Measurements from ENCODE around the gene PTCHD4. TPM values are rescaled to one million over a fixed set of nuclear protein-coding genes. Genes with fewer than 3 reads are reported as not detected.

The PTCHD4 gene
- polyA plus RNA-seq, 1 donor from 2014 or later: 3.4 TPM

DNA sequence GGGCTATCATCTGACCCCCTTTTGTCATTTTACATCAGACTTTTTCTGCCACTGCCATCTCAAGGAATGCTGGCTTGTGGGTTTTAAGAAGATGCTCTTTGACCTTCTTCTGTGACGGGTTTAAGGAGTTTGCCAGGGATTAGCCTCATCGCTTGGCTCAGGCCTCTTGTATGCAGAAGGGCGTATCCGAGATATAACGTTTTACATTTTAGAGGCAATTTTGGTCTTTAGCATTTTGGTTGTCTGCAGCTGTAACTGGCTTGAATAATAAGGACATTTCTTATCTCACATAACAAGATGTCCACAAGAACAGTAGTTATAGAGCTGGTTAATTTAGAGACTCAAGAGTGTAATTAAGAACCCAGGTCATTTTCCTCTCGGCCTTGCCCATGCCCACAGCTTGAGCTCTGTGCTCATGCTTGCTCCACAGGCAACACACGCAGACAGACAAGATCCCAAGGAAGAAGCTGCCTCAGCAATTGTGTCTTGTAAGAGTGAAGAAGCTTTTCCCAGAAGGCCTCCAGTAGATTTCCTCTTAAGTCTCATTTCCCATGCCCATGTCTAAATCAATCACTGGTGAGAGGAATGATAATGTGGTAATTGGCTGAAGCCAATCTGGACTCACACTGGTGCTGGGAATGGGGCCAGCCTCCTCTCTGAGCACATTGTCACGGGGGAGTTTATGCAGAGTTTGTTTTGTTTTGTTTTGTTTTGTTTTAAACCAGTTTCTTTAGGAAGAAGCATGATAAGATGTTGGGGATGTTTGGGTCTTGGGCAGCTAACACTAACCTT is 36.8 kb downstream of the PTCHD4 start:
- Histone ChIP-seq H3K27me3 (ENCODE audit: insufficient read depth, low read depth, low read length) (no peaks in the 10 kb centered on the region), H2AFZ (ENCODE audit: low read depth, low read length) (no peak overlapping the region), H3K4me2 (ENCODE audit: low read length) (no peak overlapping the region), H3K9me2 (ENCODE audit: insufficient read depth, low read length) (no peaks in the 10 kb centered on the region), H3F3A (ENCODE audit: insufficient read depth, low read length, poor library complexity, severe bottlenecking) (no peaks in the 10 kb centered on the region), H3K79me2 (replicated peaks; ENCODE audit: insufficient read depth, low read length) (no peaks in the 10 kb centered on the region), H3K9me3 (ENCODE audit: low read length) (no peaks in the 10 kb centered on the region), H3K27ac (ENCODE audit: low read length) (no peak overlapping the region), H3K36me3 (ENCODE audit: insufficient read depth, low read length) (no peaks in the 10 kb centered on the region), H3K4me3 (ENCODE audit: low read length) (no peak overlapping the region), H4K20me1 (ENCODE audit: insufficient read depth) (no peaks in the 10 kb centered on the region), H3K9ac (ENCODE audit: low read length) (no peak overlapping the region)
- TF ChIP-seq POLR2AphosphoS5 (IDR thresholded peaks at IDR 0.05) (no peak), TAF1 (IDR thresholded peaks at IDR 0.05; ENCODE audit: low read depth) (no peak), EP300 (conservative IDR thresholded peaks at IDR 0.05; ENCODE audit: poor library complexity, severe bottlenecking) (no peak), CTCF (IDR thresholded peaks at IDR 0.05; ENCODE audit: poor library complexity, severe bottlenecking) (no peak), SMC3 (conservative IDR thresholded peaks at IDR 0.05; ENCODE audit: poor library complexity) (no peak), RAD21 (conservative IDR thresholded peaks at IDR 0.05) (no peak), EZH2 (IDR thresholded peaks at IDR 0.05; ENCODE audit: borderline replicate concordance, insufficient read depth, low read length, poor library complexity, severe bottlenecking) (no peak), MXI1 (conservative IDR thresholded peaks at IDR 0.05; ENCODE audit: poor library complexity, severe bottlenecking) (no peak)
- TF ChIP-seq, protein P1, sequence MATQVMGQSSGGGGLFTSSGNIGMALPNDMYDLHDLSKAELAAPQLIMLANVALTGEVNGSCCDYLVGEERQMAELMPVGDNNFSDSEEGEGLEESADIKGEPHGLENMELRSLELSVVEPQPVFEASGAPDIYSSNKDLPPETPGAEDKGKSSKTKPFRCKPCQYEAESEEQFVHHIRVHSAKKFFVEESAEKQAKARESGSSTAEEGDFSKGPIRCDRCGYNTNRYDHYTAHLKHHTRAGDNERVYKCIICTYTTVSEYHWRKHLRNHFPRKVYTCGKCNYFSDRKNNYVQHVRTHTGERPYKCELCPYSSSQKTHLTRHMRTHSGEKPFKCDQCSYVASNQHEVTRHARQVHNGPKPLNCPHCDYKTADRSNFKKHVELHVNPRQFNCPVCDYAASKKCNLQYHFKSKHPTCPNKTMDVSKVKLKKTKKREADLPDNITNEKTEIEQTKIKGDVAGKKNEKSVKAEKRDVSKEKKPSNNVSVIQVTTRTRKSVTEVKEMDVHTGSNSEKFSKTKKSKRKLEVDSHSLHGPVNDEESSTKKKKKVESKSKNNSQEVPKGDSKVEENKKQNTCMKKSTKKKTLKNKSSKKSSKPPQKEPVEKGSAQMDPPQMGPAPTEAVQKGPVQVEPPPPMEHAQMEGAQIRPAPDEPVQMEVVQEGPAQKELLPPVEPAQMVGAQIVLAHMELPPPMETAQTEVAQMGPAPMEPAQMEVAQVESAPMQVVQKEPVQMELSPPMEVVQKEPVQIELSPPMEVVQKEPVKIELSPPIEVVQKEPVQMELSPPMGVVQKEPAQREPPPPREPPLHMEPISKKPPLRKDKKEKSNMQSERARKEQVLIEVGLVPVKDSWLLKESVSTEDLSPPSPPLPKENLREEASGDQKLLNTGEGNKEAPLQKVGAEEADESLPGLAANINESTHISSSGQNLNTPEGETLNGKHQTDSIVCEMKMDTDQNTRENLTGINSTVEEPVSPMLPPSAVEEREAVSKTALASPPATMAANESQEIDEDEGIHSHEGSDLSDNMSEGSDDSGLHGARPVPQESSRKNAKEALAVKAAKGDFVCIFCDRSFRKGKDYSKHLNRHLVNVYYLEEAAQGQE (IDR thresholded peaks at IDR 0.05; ENCODE audit: borderline replicate concordance): no peak

DNA sequence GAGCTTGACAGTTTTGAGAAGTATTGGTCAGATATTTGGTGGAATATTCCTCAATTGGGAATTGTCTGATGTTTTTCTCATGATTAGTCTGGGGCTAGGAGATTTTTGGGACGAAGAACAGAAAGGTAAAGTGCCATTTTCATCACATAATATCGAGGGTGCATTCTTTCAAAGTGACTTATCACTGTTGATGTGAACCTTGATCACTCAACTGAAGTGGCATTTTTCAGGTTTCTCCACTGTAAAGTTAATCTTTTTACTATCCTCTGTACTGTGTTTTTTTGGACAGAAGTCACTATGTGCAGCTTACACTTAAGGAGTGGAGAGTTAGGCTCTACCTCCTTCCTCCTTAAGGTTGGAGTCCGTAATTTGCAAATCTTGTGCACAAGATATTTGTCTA is 39.2 kb downstream of the PTCHD4 start:
- TF ChIP-seq CTCF (IDR thresholded peaks at IDR 0.05; ENCODE audit: poor library complexity, severe bottlenecking) (no peak), MXI1 (conservative IDR thresholded peaks at IDR 0.05; ENCODE audit: poor library complexity, severe bottlenecking) (no peak), EZH2 (IDR thresholded peaks at IDR 0.05; ENCODE audit: borderline replicate concordance, insufficient read depth, low read length, poor library complexity, severe bottlenecking) (no peak), RAD21 (conservative IDR thresholded peaks at IDR 0.05) (no peak), POLR2AphosphoS5 (IDR thresholded peaks at IDR 0.05) (no peak), TAF1 (IDR thresholded peaks at IDR 0.05; ENCODE audit: low read depth) (no peak), SMC3 (conservative IDR thresholded peaks at IDR 0.05; ENCODE audit: poor library complexity) (no peak), EP300 (conservative IDR thresholded peaks at IDR 0.05; ENCODE audit: poor library complexity, severe bottlenecking) (no peak)
- TF ChIP-seq, protein P1 (IDR thresholded peaks at IDR 0.05; ENCODE audit: borderline replicate concordance): no peak
- Histone ChIP-seq H4K20me1 (ENCODE audit: insufficient read depth) (no peaks in the 10 kb centered on the region), H3K36me3 (ENCODE audit: insufficient read depth, low read length) (no peaks in the 10 kb centered on the region)

More for the DNA sequence above, 39.2 kb downstream of the PTCHD4 start:
- Histone ChIP-seq H3K9me3 (ENCODE audit: low read length) (no peaks in the 10 kb centered on the region), H3K9ac (ENCODE audit: low read length) (no peak overlapping the region), H3F3A (ENCODE audit: insufficient read depth, low read length, poor library complexity, severe bottlenecking) (no peaks in the 10 kb centered on the region), H3K27me3 (ENCODE audit: insufficient read depth, low read depth, low read length) (no peaks in the 10 kb centered on the region), H3K27ac (ENCODE audit: low read length) (no peak overlapping the region), H3K4me3 (ENCODE audit: low read length) (no peak overlapping the region), H3K4me2 (ENCODE audit: low read length) (no peak overlapping the region), H3K79me2 (replicated peaks; ENCODE audit: insufficient read depth, low read length) (peaks cover 12% of the 10 kb centered on the region), H3K9me2 (ENCODE audit: insufficient read depth, low read length) (no peaks in the 10 kb centered on the region), H2AFZ (ENCODE audit: low read depth, low read length) (no peak overlapping the region)
